Activated T-cell treated with anti-CD3 and anti-CD28 coated beads for 1 hour (primary cell): ENCODE data around the gene TMEM92.
"Not testable (repeated sequence)": the region's sequence is repeated elsewhere in the genome, so short reads cannot be mapped to it uniquely, and the experiment has no call there.

Experiments used
- DNase-seq: peaks from one replicate; pipeline ENCODE4 v3.0.0-alpha.2; 2020; ENCODE audit warnings: low read depth

TMEM92 gene

DNA sequence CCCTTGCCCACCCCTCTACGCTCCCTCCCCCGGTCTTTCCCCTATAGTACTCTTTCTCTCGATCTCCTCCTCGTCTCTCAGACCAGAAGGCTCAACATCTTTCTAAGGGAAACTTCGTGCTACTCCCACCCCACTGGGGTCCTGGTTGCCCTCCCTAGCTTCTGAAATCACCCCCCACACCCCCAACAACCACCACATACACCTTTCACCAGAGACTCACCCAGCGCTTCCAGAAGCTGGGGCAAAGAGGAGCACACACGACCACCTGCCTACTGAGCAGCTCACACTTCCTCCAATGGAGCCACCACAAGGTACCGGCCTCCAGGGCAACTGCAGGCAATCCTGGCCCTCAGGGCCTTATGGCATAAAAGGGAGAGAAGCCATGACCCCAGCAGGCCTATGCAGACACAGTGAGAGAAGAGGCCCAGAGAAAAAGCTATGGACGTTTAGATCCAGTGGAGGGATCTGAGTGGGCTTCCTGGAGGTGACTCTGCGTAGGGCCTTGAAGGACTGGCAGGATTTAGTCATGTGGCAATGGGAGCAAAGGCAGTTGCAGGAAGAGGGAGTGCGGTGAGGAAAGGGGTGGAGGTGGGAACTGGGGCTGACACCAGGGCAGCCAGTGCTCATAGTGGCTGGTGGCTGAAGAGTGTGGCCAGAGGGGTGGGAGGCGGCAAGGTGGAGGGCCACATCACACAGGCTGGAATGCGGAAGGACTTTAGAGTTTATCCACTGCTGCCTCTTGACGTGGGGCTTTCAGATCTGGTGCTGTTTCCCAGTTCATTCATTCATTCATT is 12.1 kb upstream of the TMEM92 start:
- DNase-seq = no peak

DNA sequence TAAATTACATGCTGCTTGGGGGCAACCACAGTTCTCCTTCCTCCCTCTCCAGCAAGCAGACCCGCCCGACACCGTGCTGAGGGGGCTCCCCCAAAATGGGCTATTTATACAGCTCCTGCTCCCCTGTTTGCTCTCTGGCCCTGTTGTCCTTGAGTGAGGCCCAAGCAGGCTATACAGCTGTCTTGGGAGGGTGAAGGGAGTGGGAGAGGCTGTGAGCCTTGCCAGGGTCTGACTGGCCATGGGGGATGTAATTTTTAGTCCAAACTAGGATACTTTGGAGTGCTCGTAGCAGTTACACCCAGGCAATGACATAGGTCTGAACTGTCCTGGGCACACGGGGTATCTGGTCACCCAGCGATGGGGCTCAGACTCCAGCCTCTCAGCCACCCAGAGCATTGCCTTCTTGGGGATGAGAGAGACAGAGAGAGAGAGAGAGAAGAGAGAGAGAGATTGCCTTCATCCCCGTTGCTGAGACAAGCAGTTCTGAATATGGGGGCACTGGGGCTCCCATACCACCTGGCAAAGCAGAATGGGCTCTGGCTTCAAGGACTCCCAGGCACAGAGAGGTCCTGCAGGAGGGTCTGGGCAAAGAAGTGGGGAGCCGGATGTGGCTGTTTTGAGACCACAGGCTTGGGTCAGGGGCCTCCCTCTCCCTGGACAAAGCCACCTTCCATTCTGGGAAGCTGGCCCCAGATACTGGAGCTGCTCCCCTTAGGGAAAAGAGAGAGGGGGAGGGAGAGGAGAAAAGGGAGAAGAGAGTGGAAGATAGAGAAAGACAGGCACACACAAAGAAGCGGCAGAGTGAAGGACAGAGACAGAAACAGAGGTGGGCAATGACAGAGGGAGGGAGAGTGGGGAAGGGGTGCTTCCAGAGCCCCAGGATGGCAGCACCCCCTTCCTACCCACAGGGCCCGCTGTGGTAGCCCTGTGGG is 10.7 kb upstream of the TMEM92 start:
- DNase-seq = no peak

GRCh38 chr17:50264263-50265113 is 9.8 kb upstream of the TMEM92 start:
- DNase-seq = no peak

- no peak for DNase-seq
Observed at GRCh38 chr17:50265212-50265611, 9.1 kb upstream of the TMEM92 start.

GRCh38 chr17:50265690-50266315 is 8.5 kb upstream of the TMEM92 start:
- no peak for DNase-seq

GRCh38 chr17:50266384-50267073 is 7.7 kb upstream of the TMEM92 start:
- DNase-seq = no peak

- no peak for DNase-seq
Observed at GRCh38 chr17:50267074-50267841, 7.0 kb upstream of the TMEM92 start.

- DNase-seq = no peak
Observed at GRCh38 chr17:50268026-50268425, 6.2 kb upstream of the TMEM92 start.

DNA sequence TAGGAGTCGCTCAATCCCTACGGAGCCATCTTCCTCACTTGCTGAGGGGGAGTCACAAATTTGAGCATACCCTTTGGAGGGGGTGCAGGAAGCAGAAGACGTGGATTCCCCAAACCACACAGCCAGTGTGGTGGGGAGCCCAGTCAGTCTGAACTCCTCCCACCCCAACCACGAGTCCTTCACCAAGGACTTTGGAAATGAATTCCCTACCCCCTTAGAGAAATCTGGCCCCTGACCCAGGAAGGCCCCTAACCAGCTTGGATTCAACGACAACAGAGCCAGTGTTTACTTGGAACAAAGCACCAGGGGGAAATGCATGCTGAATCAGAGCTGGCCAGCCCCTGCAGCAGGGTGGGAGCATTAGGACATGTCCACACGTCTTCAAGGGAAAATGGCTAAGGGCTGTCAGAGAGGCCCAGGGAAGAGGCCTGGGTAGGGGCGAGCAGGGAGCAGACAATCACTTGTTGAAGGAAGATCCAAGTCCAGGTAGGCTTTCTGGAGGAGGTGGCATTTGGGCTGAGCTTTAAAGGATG is 5.5 kb upstream of the TMEM92 start:
- DNase-seq = no peak

GRCh38 chr17:50269477-50270434 is 4.5 kb upstream of the TMEM92 start:
- DNase-seq = peak; percentile 37

- no peak for DNase-seq
Observed at GRCh38 chr17:50270435-50271362, 3.6 kb upstream of the TMEM92 start.

GRCh38 chr17:50271363-50271750 is 2.9 kb upstream of the TMEM92 start:
- not testable (repeated sequence) for DNase-seq

- no peak for DNase-seq
Observed at GRCh38 chr17:50272246-50272645, 2.0 kb upstream of the TMEM92 start.

DNA sequence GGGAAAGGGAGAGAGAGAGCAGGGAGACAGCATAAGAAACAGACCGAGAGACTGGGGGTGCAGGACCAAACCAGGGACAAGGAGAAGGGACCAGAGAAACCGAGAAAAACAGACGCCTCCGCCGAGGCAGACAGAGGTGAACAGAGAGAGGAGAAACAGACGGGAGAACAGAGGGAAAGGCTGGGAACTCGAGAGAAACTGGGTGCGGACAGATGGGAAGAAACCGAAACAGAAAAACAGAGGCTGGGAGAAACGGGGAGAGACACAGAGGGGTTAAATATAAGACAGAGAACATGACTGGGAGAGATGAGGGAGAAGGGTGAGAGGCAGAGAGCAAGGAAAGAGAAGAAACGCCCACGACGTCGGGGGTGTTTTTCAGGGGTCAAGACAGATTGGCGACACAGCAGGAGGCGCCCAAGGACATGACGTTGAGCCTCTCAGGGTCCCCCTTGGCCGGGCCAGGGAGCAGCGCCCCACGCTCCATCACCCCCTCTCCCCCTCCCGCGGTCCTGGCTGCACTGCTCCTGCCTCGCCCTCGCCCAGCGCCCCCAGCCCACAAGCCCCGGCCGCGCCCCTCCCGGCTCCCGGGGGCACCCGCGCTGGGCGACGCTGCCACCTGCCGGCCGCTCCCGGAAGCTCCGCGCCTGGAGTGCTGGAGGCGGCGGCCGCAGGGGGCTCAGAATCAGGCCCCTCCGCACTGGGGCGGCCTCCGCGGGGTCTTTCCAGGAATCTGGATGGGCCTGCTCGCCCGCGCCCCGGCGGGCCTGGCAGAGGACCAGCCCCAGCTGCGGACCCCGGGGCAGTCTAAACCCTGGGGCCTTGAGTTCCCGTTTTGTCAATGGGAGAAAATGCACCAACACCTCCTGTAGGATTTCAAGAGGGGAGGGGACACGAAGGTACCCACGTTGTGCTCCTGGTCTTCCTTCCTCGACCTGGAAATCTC is 1.3 kb upstream of the TMEM92 start:
- peak; percentile 47 for DNase-seq

DNA sequence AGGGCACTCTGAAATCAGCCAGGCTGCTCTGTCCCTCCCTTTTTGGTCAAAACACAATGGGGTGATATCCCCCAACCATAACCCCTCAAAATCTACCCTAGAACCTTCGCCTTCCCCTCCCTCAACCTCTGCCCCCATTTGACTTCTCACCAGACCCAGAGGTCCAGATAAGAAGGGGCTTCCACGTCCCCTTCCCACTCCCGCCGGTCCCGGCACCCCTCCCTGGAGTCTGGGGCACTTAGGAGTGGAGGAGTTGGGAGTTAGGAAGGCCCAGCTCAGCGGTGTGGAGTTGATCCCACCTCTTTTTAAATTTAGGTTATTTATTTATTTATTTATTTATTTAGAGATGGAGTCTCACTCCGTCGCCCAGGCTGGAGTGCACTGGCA is 619 bp upstream of the TMEM92 start:
- DNase-seq = no peak

DNA sequence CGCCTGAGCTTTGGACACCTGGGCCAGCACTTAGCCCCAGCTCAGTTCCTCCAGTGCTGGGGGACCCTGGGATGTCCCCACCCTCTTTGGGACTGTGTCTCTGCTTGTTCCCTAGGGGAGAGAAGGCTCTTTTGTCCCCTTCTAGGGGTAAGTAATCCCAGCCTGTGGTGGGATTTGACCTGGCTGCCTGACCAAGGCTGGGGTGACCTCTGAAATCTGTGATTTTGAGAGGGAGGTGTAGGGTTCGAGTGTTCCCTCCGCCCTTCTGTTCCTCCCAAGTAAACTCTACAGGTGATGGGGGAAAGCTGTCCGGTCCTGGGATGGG is 593 bp downstream of the TMEM92 start:
- no peak for DNase-seq

DNA sequence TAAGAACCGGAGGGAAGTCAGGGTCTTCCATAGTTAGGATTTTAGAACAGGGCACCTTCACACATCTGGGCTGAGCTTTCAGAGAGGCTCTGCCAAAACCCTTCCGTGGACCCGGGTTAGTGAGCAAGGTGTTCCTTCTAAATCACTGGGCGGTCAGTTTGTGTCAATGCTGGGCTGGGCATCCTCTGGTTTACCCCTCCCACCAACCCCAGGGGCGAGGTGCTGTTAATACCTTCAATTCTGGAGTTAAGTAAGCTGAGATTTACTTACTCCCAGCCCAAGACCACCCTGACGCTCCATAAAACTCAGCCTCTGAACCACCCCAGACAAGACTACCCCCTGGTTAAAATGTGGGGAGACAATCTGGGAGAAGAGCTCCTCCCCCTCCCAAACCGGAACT is 1.0 kb downstream of the TMEM92 start:
- DNase-seq = no peak
